ENCODE results near the gene TERC.

DNA sequence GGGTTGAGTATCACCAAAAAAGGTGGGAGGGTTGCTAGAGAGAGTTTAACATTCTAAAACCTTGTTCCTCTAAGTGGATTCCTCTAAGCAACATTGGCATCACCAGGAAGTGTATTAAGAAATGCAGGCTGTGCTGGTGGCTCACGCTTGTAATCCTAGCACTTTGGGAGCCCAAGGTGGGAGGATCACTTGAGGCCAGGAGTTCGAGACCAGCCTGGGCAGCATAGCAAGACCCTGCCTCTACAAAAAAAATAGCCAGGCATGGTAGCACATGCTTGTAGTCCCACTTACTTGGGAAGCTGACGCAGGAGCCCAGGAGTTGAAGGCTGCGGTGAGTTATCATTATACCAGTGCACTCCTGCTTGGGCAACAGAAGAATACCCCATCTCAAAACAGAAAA is 13.0 kb upstream of the TERC start:
- TF ChIP-seq, protein P1, sequence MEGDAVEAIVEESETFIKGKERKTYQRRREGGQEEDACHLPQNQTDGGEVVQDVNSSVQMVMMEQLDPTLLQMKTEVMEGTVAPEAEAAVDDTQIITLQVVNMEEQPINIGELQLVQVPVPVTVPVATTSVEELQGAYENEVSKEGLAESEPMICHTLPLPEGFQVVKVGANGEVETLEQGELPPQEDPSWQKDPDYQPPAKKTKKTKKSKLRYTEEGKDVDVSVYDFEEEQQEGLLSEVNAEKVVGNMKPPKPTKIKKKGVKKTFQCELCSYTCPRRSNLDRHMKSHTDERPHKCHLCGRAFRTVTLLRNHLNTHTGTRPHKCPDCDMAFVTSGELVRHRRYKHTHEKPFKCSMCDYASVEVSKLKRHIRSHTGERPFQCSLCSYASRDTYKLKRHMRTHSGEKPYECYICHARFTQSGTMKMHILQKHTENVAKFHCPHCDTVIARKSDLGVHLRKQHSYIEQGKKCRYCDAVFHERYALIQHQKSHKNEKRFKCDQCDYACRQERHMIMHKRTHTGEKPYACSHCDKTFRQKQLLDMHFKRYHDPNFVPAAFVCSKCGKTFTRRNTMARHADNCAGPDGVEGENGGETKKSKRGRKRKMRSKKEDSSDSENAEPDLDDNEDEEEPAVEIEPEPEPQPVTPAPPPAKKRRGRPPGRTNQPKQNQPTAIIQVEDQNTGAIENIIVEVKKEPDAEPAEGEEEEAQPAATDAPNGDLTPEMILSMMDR (IDR thresholded peaks at IDR 0.05; ENCODE audit: low read depth, low read length, poor library complexity, severe bottlenecking) = no peak
- no peak for TF ChIP-seq EZH2phosphoT487 (IDR thresholded peaks at IDR 0.05; ENCODE audit: borderline replicate concordance, low read length)
